ENCODE results near the gene LRP1B.
"Not testable (repeated sequence)": the region's sequence is repeated elsewhere in the genome, so short reads cannot be mapped to it uniquely, and the experiment has no call there.

The LRP1B gene

DNA sequence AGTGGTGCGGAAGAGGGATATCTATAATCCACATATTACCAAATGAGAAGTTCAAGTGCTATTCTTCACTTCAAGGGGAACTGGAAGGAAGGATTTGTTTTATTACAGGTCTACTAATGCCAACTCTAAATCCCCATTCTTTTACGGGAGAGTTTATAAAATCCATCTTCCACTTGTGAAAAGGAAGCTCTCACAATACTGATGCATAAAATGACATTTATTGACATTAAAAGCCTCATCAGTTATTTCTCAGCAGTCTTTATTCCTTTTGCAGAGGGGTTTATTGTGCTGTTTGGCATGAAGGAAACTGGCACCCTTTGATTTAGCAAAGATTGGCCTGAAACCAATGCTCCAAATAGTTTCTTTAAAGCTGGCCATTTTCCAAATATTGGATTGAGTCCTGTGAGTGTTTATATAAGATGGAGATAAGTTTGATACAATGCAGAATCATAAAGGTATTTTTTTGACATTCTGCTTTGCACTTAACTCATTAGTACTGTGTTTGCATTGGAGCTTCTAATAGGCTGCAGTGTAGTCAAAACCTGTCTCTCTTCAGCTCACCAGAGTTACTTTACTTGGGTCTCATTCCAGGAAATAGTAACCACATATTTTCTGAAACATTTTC is 26.6 kb downstream of the LRP1B start:
- no peak for DNase-seq (ENCODE audit: low read depth in 2 of 2)

DNA sequence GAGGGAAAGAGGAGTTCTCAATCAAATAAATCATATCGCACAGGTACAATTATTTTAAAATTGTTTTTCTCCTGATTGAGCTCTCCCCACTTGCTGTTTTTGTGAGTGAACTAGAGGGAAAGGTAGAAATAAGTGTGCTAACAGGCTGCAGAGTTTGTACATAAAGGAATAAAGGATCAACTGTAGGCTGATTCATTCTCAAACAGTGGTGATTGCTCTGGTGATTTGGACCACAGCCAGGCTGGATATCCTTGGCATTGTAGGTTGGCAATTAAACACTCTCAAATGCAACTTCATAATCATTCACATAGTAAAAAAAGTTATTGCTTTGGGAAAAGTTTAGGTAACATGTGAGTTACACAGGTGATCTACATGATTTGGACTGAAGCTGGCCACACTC is 29.8 kb downstream of the LRP1B start:
- no peak for DNase-seq (ENCODE audit: low read depth in 2 of 2)

DNA sequence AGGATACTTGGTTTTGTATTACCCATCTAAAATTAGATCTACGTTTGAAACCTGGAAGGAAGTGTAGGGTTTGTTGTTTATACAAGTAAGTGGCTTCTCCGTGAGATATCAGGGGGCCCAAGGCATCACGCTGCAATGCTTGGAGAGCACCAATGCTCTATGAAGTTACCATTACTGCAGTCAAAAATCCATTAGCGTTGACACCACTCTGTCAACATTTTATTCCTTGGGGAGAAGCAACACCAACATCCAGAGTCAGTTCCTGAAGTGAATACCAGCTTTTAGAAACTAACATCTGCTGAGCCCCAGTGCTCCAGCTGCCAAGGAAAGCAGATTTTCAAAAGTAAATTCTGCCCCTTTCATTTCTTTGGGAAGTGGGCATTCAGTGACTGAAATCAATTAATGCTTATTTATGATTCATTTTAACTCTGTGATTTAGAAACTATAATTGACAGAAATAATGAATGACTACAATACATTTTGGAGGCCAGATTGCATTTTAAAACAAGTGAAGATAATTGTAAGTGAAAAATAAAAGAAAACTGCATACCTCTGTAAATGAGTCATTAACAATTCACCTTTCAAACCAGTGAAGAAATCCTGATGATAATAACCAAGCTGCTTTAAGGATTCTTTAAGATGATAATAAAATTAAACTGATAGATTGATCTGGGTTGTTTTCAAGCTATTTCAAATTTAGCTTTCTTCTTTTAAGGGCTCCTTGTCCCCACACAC is 30.5 kb downstream of the LRP1B start:
- DNase-seq (ENCODE audit: low read depth in 2 of 2): no peak

DNA sequence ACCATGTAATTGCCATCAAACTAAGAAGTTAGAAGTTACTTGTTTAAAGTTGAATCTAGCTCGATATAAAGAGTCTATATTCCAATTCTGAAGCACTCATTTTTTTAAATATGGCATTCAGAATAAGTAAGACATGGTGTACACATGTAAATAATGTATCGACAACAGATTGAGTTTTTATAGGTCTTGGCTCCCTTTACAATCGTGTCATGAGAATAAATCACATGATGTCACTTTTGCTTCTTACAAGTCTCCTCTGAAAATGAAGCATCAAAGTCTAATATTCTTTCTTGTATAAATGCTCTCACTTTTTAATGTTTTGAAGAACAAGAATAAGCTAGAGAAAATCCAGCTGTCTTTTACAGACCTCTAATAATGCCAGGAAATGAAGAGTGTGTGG is 33.1 kb downstream of the LRP1B start:
- DNase-seq (ENCODE audit: low read depth in 2 of 2): no peak

DNA sequence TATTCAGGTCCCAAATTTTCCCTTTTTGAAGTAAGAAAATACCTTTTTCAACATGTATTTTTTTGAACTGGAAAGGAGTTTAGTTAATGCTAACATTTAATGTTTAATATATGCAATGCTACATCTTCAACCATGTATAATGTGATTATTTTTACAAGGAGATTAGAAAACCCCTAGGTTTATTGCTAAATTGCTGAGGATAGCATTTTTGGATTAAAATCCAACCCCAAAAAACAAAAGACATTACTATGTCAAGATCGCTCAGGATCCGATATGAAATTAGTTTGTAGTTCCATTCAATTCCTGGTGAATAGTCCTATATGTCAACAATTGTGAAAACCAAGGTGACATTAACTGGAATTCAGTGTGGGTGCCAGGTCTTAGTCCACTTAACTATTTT is 35.2 kb downstream of the LRP1B start:
- DNase-seq (ENCODE audit: low read depth in 2 of 2): no peak

DNA sequence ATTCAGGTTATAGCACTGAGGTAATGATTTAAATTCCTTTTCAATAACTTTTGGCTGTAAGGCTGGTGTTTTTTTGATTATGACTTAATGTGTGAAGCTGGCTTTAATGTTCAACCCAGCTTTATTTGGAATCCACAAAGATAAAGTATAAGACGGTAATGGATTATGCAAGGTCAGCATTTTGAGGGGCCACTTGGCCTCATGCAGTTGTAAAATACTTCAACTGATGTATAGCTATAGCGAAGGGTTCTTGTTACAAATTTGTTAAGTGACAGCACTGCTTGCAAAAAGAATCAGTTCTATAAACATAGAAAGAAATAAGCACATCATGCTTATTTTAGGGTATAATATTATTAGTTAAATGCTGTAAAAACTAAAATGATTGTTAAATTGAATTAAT is 36.6 kb downstream of the LRP1B start:
- no peak for DNase-seq (ENCODE audit: low read depth in 2 of 2)

DNA sequence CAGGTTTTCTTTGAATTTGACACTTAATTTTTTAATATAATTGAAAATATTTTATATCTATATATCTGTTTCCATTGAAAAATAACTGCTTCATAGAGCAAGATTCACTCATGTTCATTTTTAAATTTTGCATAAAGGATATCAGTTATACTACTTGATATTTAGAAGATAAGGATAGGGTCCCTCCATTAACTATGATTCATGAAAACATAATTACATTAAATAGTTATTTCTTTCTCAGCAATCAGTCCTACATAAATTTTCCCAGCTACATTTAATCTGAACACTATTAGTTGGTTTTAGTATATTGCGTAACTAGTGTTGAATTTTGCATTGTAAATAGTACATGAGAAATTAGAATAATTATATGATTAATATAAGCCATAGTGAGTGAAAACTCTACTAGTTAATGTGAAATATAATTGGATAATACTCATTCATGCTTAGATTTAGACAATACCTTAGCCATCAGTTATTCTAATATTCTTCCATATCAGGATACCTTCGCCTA is 42.7 kb downstream of the LRP1B start:
- DNase-seq (ENCODE audit: low read depth in 2 of 2): no peak

DNA sequence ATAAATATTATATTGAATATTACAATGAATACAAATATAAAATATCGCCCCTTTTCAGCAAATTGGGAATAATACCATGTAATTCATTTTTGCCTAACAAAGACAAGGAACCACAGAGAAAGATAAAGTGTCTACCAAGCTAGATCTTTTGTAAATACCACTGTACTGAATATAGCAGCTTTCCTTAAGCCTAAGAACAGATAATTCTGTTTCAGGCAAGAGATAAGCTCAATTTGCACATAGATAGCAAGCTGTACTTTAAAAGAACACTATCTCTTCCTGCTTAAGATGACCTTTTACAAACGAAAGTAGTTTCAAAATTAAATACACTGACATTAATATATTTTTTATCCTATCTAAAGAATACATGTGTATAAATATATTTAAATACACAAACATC is 43.2 kb downstream of the LRP1B start:
- not testable (repeated sequence) for DNase-seq (ENCODE audit: low read depth in 2 of 2)

DNA sequence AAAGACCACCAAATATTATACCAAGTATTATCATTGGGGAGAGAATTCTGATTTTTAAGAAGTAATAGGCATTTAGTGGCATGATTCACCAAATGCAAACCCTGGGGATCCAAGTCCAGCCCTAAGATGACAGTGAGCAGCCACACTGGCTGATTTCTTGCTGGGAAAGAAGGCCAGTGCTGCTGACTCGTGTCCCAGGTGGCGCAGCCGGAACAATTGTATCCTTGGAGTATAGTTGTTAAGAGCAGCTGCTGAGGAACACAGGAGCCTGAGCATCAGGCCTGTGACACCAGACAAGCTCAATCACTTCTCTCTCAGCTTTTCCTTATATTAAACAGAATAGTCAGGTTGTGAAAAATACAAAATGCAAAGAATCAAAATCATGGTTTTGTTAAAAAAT is 48.4 kb downstream of the LRP1B start:
- no peak for DNase-seq (ENCODE audit: low read depth in 2 of 2)

DNA sequence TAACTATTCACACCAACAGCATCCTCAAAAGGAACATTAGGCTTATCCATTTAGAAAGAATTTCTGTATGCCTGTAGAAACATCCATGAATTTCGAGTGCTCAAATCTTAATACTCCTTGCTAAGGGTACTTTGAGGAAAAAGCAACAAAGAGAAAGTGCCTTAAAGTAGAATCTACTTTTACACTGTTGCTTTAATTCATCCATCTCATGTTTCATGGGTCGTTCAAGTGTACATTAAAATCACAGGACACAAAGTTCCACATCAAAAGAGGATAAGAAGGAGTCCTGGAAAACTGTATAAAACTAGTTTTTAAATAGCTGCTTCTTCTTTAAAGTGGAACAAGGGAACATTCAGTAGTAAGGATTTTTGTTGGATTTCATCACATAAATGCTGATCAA is 54.5 kb downstream of the LRP1B start:
- DNase-seq (ENCODE audit: low read depth in 2 of 2): no peak

DNA sequence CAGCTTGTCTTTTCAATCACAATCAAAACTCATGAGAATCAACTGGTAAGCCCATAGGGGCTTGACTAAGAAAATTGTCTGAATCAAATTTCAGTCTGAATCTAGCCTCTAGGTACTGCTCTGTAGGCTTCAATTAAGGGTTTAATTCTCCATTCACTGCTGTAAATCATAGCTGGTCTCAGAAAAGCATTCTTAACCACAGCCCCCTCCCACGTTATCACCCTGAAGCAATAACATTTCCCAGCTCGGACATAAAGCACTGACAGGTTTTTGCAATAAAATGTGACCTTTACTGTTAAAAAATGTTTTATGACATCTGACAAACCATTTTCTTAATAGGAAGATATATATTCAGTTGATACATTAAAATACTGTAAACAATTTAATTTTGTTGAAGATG is 55.0 kb downstream of the LRP1B start:
- no peak for DNase-seq (ENCODE audit: low read depth in 2 of 2)

DNA sequence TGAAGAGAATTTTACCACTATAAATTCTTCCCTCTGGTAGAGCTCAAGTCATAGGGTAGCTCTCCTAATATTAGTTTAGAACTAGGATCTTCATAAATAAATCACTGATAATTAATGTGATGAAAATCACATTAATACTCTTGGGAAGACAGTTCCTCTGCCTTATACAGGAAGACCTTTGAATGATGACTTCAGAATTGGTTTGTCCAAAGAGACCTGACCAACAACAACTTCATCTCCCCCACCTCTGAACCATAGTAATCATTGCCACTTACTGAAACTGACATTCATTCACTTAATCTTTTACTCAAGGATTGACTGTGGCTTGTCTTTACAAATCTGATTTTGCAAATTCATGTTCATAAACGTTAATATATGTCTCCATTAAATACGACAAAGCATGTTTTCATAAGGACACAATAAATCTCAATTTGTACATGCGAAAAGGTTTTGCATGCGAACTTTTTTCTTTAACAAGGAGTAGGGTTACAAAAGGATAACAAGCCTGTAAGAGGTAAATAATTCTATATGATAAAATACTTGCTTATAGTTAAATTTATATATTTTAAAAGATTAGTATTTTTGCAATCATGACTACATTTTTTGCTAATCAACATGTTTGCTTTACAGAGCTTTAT is 61.4 kb downstream of the LRP1B start:
- DNase-seq (ENCODE audit: low read depth in 2 of 2): no peak

DNA sequence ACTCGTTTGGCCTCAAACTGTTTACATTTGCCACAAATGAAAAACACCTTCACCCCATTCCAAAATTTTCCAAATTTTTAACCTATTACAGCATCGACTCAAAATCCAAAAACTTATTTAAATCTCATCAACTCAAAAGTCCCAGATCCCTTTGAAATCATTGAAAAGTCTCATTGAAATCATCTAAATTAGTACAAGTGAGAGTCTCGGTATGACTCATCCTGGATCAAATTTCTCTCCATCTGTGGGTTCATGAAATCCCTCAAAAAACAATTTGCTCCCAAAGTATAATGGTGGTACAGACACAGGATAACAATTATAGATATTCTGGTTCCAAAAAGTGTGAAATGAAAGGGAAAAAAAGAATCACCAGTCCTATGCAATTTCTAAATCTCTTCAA is 65.1 kb downstream of the LRP1B start:
- no peak for DNase-seq (ENCODE audit: low read depth in 2 of 2)

DNA sequence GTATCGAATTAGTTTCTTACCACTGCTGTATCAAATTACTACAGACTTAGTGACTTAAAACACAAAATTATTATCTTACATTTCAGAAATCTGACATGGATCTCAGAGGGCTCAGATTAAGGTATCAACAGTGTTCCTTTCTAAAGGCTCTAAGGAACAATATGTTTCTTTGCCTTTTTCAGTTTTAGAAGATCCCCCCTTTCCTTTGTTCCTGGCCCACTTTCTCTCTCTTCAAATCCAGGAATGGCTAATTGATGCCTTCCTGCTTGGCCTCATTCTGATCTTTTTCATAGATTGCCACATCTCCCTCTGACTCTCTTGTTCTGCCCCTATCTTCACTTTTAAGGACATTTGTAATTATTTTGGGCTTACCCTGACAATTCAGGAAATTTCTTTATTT is 65.7 kb downstream of the LRP1B start:
- no peak for DNase-seq (ENCODE audit: low read depth in 2 of 2)

DNA sequence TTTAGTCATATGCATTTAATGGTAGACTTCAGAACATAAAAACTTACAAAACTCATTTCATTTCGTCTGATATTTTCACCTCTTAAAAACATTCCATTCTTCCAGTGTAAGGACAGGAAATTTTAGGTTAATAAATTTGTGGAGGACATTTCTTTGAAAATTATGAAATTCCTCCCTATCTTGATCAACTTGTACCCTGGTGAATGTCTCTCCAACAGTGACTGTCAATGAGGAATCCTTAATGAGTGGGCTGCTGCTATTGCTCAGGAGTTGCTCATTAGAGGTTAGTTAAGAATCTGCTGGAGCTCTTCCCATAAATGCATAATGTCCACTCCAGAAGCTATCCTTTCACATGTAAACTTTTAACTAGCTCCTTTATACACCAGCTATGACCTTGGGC is 69.1 kb downstream of the LRP1B start:
- no peak for DNase-seq (ENCODE audit: low read depth in 2 of 2)

DNA sequence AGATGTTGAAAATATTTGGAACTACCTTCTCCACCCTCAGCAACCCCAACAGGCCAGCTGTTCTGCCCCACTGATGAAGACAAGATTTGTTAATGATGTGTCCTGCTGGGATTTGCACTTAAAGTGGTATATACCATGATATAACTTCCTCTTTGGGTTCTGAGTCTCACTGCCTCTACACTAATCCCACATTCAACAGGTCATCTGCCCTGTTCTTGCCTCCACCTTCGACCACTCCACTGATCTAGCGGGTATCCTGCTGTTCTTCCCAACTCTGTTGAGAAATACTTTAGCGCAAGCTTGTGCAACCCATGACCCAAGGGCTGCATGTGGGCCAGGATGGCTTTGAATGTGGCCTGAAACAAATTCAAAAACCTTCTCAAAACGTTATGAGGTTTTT is 72.7 kb downstream of the LRP1B start:
- no peak for DNase-seq (ENCODE audit: low read depth in 2 of 2)

DNA sequence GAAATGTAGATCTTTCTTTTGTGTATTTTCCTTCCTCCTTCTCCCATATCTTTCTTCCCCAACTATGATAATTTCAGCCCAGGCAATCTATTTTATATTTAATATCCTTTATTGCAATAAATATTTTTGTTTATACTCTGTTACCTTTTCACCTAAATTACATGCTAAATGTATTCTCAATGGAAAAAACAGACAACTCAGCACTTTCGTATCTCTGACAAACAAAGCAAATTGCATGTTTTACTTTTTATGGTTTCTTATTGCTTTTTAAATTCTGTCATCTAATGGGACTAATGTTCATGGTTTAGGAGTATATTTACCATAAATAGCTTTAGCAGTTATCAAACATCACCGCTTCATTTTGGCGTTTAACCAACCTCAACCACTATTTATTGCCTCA is 74.0 kb downstream of the LRP1B start:
- DNase-seq (ENCODE audit: low read depth in 2 of 2): no peak

DNA sequence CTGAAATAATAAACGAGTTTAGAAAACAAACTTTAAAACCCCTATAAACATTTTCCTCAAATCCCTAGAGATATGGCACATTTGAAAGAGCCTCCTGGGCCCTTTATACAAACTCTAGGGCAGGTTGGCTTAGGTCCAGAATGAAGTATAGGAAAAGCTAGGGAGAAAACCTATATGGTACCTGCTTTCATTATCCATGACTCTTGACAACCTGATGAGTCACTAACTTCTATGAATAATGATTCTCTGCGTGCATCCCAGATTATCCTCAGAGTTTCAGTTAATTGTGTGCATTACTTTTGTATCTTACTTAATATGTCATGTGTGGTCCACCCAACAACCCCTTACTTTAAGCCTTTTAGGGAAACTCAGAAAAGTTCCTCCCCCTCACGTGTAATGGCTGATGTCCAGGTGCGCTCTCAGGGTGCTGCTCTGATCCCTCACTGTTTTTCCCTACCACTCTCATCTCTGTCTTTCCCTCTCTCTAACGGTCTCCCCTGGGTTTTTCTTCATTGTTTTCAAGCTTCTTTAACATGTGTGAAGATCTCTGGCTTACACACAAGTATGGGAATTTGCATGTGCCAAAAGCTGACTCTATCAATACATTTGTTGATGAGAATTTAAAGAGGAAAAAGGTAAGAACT is 78.5 kb downstream of the LRP1B start:
- DNase-seq (ENCODE audit: low read depth in 2 of 2): no peak

DNA sequence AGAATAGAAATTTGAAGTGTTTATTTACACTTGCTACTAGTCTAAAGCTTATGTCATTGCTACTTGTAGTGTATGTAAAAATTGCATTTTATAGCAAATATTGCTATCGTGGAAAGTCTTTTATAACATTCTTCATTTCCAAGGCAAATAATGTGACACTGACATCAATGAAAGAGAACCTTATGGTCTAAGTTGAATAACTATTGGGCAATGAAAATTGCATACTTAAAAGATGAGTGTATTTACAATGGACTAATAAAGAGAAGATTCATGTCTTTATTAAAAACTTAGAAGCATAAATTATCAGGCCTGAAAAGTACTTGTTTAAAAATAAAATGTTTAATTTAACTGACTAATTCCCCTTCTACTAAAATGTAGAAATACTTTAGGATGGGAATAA is 82.2 kb downstream of the LRP1B start:
- no peak for DNase-seq (ENCODE audit: low read depth in 2 of 2)

DNA sequence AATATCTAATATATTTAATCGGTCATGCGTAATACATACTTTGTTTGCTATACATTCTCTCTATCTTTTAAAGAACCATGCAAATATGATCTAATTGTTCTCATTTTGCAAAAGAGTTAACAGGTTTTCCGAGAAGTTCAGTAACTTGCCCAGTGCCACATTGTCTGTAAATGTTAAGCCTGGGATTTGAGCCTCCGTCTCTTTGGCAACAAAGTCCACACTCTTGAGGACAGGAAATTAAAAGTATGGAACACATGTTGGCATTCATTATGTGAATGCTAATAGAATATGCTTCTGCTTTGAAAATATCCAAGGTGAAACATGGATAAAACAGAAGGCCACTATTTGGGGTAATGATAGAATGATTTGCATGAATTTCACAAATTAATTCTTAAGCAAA is 85.2 kb downstream of the LRP1B start:
- no peak for DNase-seq (ENCODE audit: low read depth in 2 of 2)

DNA sequence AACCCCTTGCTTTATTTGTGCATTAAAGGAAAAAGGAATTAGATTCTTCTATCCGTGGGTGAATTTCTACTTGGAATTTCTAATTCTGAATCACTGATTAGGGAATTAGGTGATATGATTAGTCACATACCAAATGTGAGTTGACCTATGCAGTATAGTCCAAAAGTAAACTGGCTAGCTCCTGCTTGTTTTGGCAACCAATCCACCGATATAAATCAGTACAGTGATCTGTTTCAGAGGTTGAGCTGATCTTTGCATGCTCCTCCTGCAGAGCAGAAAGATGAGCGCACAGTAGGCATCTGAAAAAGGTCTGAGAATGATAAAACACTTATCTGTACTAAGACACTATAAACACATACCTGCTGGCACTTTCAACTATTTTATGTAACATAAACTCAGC is 86.6 kb downstream of the LRP1B start:
- DNase-seq (ENCODE audit: low read depth in 2 of 2): no peak

DNA sequence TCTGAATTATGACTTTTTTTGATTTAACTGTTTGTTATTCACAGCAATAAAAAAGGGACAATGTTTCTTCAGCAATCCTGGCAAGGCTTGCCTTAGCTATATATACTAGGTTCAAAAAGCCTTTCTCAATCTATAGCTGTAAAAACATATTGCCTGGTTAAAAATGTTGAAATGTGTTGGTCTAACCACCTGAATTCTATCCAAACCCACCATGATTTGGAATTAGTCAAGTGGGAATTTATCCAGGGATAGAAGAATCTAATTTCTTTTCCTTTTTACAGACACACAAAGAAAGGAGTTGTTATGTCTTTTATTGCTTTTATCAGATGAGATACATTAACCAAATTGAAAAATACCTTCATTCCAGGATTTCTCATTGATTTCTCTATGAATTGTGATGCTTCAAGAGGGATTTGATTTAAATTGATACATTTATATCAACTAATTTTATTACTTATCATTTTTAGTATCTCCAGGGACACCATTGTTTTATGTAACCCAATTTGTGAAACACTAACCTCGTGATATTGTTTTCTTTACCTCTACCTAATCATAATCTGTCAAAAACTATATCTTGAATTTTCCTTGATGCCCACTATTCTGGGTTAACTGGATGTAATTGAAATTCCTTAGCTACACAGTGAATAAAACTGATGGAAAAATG is 88.1 kb downstream of the LRP1B start:
- DNase-seq (ENCODE audit: low read depth in 2 of 2): no peak

Measured in fibroblast of skin of left quadriceps (primary cell).